ENCODE results near the gene DOCK8.

GRCh38 chr9:404234-404633, 189.6 kb downstream of the DOCK8 start:
- no peak for TF ChIP-seq FOXM1 (IDR thresholded peaks at IDR 0.05; ENCODE audit: borderline replicate concordance)
- TF ChIP-seq BHLHE40 (IDR thresholded peaks at IDR 0.05; ENCODE audit: borderline replicate concordance): no peak
